Left lung (tissue), 10 donors: ENCODE data around the gene KLC3. TPM values are rescaled to one million over a fixed set of nuclear protein-coding genes. Genes with fewer than 3 reads are reported as not detected.
A peak's percentile ranks its signal among the peaks of the same experiment; 100 is the strongest.
"Not testable (repeated sequence)": the region's sequence is repeated elsewhere in the genome, so short reads cannot be mapped to it uniquely, and the experiment has no call there.

Source experiments
- ATAC-seq: fragments of 200-7000 bp; cut with Tn5 transposase; one replicate; pipeline ENCODE4 v1.9.1; 2020; ENCODE audit warnings: moderate library complexity
- DNase-seq, 4 donors: peaks; one replicate each; pipeline ENCODE4 v3.0.0-alpha.2; 2013 to 2020
- H3K27ac ChIP-seq, 2 donors: fragments of 200-600 bp; sonication (generic) in 1 of 2; one replicate each; pipeline versions ENCODE4 v1.5.0 to v1.8.0; 2020 to 2021
- H3K27me3 ChIP-seq, 2 donors: fragments of 200-600 bp; sonication (generic) in 1 of 2; one replicate each; pipeline versions ENCODE4 v1.5.0 to v1.8.0; 2020 to 2021
- H3K36me3 ChIP-seq, 2 donors: fragments of 200-600 bp; sonication (generic) in 1 of 2; one replicate each; pipeline versions ENCODE4 v1.5.0 to v1.8.0; 2020 to 2021
- H3K4me1 ChIP-seq, 2 donors: fragments of 200-600 bp; one replicate each; pipeline ENCODE4 v1.8.0; 2021
- H3K4me3 ChIP-seq, 2 donors: fragments of 200-600 bp; sonication (generic) in 1 of 2; one replicate each; pipeline versions ENCODE4 v1.5.0 to v1.8.0; 2020 to 2021; ENCODE audit warnings: mild to moderate bottlenecking in 1 of 2
- H3K9me3 ChIP-seq, 2 donors: fragments of 200-600 bp; sonication (generic) in 1 of 2; one replicate each; pipeline versions ENCODE4 v1.5.0 to v1.8.0; 2020 to 2021
- intact Hi-C, 2 donors: fragments of 100-400 bp; cut with DNase I; formaldehyde crosslinking; loops; one replicate each; pipeline versions ENCODE4 v1.11.2 to v1.14.2; 2022
- polyA plus RNA-seq, 6 donors: library from polyadenylated mRNA; unstranded; fragments of 120-200 nt; gene quantifications; one replicate each; pipeline ENCODE4 v1.2.1, GENCODE V29; 2013; ENCODE audit not compliant: insufficient read length in 6 of 6
- total RNA-seq, 2 donors: library from RNA; stranded (reverse); fragmentation: NEBNext Ultra II Directional; extraction: Animal tissue kit (Norgen Biotek cat#: 25700); gene quantifications; one replicate each; pipeline ENCODE4 v1.2.1, GENCODE V29; 2021
- TF ChIP-seq, protein P1 (sequence below), 2 donors: fragments of 200-600 bp; sonication (generic) in 1 of 2; IDR thresholded peaks; one replicate each; pipeline versions ENCODE4 v1.5.0 to v1.8.0; 2021; ENCODE audit warnings: antibody characterized with exemption in 2 of 2
- donor health status: DM: no; HTN: yes; CAD: no.
- donor health status: DM: no; HTN: no; CAD: no.

KLC3 gene
- total and polyA plus RNA-seq, 8 donors = 0.52 to 1.9 (median 0.70) TPM

DNA sequence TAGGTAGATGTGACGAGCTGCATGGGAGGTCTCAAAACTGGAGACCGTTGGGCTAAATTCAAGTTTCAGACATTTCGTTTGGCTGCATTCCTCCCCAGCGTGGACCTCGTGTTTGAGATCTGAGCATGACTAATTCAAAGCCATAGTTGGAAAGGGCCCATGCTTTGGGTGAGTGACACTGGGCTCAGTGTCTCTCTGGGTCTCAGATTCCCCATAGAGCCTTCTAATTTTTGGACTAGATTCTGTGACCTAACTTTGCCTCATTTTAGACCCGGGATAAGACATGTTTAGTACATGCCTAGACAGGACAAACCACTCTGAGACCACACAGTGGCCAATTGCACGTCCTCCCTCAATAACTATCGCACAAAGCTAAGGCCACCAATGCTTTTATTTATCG, 34.5 kb upstream of the KLC3 start:
- Histone ChIP-seq H3K9me3 (no peaks in the 10 kb centered on the region), H3K27me3 (peaks cover 0 to 6% of the 10 kb centered on the region in 2 donors), H3K36me3 (peaks cover 0 to 12% of the 10 kb centered on the region in 2 donors), H3K27ac (no peak overlapping the region), H3K4me1 (no peaks in the 10 kb centered on the region), H3K4me3 (no peak overlapping the region)
- TF ChIP-seq, protein P1, sequence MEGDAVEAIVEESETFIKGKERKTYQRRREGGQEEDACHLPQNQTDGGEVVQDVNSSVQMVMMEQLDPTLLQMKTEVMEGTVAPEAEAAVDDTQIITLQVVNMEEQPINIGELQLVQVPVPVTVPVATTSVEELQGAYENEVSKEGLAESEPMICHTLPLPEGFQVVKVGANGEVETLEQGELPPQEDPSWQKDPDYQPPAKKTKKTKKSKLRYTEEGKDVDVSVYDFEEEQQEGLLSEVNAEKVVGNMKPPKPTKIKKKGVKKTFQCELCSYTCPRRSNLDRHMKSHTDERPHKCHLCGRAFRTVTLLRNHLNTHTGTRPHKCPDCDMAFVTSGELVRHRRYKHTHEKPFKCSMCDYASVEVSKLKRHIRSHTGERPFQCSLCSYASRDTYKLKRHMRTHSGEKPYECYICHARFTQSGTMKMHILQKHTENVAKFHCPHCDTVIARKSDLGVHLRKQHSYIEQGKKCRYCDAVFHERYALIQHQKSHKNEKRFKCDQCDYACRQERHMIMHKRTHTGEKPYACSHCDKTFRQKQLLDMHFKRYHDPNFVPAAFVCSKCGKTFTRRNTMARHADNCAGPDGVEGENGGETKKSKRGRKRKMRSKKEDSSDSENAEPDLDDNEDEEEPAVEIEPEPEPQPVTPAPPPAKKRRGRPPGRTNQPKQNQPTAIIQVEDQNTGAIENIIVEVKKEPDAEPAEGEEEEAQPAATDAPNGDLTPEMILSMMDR (IDR thresholded peaks at IDR 0.05) = no peak
- ATAC-seq = no peak
- no peak for DNase-seq
- intact Hi-C loops = no loop called here

DNA sequence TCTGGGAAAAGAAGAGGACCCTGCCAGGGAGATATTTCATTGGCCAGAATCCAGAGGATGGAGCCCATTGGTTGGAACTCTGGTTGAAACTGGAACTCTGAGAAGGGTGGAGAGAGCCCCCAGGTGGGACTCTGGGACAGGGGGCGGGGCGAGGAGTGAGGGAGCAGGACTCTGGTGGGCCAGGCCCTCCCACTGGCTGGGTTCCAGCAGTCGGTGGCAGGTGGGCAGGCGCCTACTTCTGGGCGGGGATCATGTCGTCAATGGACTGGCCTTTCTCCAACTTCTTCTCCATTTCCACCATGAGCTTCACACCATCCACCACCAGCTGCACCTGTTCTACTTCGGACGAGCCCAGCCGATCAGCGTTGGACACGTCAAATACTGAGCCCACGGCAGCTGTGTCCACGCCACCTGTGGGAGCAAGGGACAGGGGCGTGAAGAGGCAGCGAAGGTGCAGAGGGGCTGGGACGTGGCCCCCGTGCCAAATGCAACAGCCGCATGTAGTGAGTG, 34.0 kb upstream of the KLC3 start:
- Histone ChIP-seq H3K27me3 (peaks cover 0 to 11% of the 10 kb centered on the region in 2 donors), H3K36me3 (peaks cover 0 to 11% of the 10 kb centered on the region in 2 donors), H3K9me3 (no peaks in the 10 kb centered on the region), H3K27ac (no peak overlapping the region), H3K4me3 (no peak overlapping the region), H3K4me1 (no peaks in the 10 kb centered on the region)
- intact Hi-C loops = no loop called here
- ATAC-seq (no peak), DNase-seq (peak in 1 of 4 donors; percentile 29)
- TF ChIP-seq, protein P1 (IDR thresholded peaks at IDR 0.05) = no peak

DNA sequence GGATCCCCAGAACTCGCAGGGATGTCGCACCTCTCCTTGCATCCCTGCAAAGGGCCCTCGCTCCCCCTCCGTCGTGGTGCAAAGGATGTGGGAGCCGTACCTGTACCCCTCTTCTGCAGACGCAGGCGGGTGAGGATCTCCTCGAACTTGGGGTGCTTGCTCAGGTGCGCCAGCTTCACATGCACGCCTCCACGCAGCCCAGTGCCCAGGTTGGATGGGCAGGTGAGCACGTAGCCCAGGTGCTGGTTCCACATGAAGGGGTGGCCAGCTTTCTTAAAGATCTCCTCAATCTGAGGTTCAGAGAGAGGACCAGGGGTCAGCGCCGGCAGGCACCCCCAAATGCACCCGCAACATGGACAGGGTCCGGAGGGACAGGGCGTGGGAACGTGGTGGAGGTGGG, 33.2 kb upstream of the KLC3 start:
- intact Hi-C loops = no loop called here
- Histone ChIP-seq H3K27me3 (peaks cover 0 to 19% of the 10 kb centered on the region in 2 donors), H3K4me3 (no peak overlapping the region), H3K27ac (no peak overlapping the region), H3K36me3 (peaks cover 0 to 6% of the 10 kb centered on the region in 2 donors), H3K4me1 (no peaks in the 10 kb centered on the region), H3K9me3 (no peaks in the 10 kb centered on the region)
- ATAC-seq (no peak), DNase-seq (no peak)
- TF ChIP-seq, protein P1 (IDR thresholded peaks at IDR 0.05) = no peak

DNA sequence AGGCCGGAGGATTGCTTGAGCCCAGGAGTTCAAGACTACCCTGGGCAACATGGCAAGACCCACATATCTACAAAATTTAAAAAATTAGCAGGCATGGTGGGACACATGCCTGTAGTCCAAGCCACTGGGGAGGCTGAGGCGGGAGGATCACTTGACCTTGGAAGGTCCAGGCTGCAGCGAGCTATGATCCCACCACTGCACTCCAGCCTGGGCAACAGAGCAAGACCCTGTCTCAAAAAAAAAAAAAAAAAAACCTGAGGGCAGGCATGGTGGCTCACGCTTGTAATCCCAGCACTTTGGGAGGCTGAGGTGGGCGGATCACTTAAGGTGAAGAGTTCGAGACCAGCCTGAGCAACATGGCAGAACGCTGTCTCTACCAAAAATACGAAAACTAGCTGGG, 31.2 kb upstream of the KLC3 start:
- H3K4me3 ChIP-seq, DNase-seq, H3K36me3 ChIP-seq, H3K9me3 ChIP-seq, ATAC-seq, H3K4me1 ChIP-seq, H3K27ac ChIP-seq, intact Hi-C loops: not testable (repeated sequence)
- H3K27me3 ChIP-seq = peaks cover 0 to 25% of the 10 kb centered on the region in 2 donors

DNA sequence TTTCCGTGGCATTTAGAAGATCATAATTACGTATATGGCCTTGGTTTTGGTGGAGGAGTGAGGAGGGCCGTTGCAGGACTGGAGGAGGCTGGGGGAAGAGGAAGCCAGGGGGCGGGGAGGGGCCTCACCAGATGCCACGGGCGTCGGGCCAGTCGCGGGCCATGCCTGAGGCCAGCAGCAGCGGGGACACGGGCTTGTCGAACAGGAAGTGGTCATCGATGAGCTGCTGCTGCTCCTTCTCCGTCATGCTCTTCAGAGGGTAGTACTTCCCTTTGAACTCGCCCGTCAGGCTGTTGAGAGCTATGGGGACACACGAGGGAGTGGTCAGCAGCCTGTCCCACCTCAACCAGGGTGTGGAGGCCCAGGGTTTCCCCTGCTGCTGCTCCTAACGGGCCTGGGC, 28.9 kb upstream of the KLC3 start:
- Histone ChIP-seq H3K36me3 (no peaks in the 10 kb centered on the region), H3K4me1 (no peaks in the 10 kb centered on the region), H3K4me3 (no peak overlapping the region), H3K27me3 (peaks cover 0 to 48% of the 10 kb centered on the region in 2 donors), H3K27ac (no peak overlapping the region), H3K9me3 (no peaks in the 10 kb centered on the region)
- DNase-seq (peak in 1 of 4 donors; percentile 26), ATAC-seq (peak; percentile 22)
- intact Hi-C loops = no loop called here
- TF ChIP-seq, protein P1 (IDR thresholded peaks at IDR 0.05) = no peak

DNA sequence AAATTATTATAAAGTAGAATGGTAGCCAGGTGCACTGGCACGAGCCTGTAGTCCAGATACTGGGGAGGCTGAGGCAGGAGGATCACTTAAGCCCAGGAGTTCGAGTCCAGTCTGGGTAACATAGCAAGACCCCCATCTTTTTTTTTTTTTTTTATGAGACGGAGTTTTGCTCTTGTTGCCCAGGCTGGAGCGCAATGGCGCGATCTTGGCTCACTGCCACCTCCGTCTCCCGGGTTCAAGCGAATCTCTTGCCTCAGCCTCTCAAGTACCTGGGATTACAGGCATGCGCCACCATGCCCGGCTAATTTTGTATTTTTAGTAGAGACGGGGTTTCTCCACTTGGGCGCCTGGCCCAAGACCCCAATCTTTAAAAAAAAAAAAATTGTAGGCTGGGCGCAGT, 28.3 kb upstream of the KLC3 start:
- H3K27ac ChIP-seq, intact Hi-C loops, H3K9me3 ChIP-seq, H3K4me1 ChIP-seq, H3K4me3 ChIP-seq, ATAC-seq, H3K36me3 ChIP-seq, DNase-seq: not testable (repeated sequence)
- H3K27me3 ChIP-seq = peaks cover 0 to 55% of the 10 kb centered on the region in 2 donors
